GM13976 (cell line): ENCODE data around the gene ZNF385D.
"Not testable (repeated sequence)": the region's sequence is repeated elsewhere in the genome, so short reads cannot be mapped to it uniquely, and the experiment has no call there.

Source experiments
- DNase-seq: peaks from one replicate; pipeline ENCODE4 v3.0.0; 2012; ENCODE audit warnings: low spot score
- CTCF ChIP-seq: IDR thresholded peaks from 2 replicates; pipeline ENCODE4 v1.5.1; 2012; ENCODE audit warnings: borderline replicate concordance, mild to moderate bottlenecking; ENCODE audit not compliant: insufficient read depth; ENCODE audit errors: extremely low read depth, missing control alignments, control extremely low read depth
- in situ Hi-C: fragments of 300-500 bp; cut with MboI; formaldehyde crosslinking; loops from one replicate; pipeline ENCODE4 v1.12.0; 2022; ENCODE audit warnings: low sequenced_read_pairs, mixed read lengths, inconsistent platforms; ENCODE audit not compliant: unreplicated experiment

Gene ZNF385D

DNA sequence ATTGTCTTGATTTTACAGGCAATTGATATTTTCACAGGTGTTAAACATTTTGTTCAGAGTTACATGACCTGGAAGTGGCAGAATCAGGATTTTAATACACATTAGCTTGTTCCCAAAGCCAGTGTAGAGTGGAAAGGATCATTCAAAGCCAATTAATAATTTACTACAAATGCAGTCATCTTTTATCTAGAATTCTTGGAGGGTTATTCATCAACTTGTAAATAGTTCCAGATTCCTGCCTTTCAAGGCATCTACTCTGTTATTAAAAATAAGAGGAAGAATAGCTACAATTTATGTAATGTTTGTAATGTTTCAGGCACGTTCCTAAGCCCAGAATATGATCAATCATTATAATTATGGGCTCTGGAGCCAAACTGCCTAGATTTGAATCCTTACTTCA, 358.5 kb downstream of the ZNF385D start:
- in situ Hi-C loops, result no loop called here
- no peak for TF ChIP-seq CTCF
- no peak for DNase-seq

DNA sequence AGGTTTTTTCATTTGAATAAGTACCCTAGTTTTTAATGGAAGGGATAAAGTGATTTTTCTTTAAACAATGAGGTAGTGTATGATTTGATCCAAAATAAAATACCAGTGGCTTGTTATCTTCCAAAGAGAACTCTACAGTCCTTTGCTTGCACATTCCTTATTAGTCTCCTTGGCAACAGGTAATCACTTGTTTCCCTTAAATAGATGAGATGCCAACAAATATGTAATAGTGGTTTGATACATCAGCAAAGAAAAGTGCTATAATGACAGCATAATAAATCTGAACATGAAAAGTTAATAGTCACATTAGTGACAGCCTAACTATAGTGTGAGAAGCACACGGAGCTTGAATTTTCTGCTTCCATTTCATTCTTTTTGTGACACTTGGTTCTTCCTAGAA, 360.2 kb downstream of the ZNF385D start:
- TF ChIP-seq CTCF, result no peak
- no peak for DNase-seq
- in situ Hi-C loops, result no loop called here

DNA sequence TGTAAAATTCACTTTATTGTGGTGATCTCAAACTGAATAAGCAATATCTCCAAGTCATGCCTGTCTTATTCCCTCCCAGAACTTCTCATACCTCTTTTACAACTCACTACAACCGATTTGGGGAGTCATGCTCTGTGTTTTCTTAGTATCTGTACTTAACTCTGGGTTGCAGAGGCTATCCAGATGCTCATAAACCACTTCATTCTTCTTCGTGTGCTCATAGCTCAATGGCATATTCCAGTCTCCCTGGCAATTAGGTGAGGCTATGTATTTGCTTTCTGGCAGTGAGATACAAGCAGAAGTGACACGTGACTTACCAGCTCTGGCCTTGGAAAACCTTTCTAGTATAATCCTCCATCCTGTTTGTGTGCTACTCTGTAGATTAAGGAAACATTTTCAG, 360.9 kb downstream of the ZNF385D start:
- DNase-seq, result no peak
- no peak for TF ChIP-seq CTCF
- in situ Hi-C loops, result no loop called here

- in situ Hi-C loops, DNase-seq: not testable (repeated sequence)
Observed at GRCh38 chr3:21387142-21387826, 363.7 kb downstream of the ZNF385D start.

- in situ Hi-C loops, DNase-seq: not testable (repeated sequence)
Observed at GRCh38 chr3:21378036-21378435, 373.0 kb downstream of the ZNF385D start.

- TF ChIP-seq CTCF, result no peak
- in situ Hi-C loops, result no loop called here
- DNase-seq, result no peak
Observed at GRCh38 chr3:21377071-21377769, 373.8 kb downstream of the ZNF385D start.

DNA sequence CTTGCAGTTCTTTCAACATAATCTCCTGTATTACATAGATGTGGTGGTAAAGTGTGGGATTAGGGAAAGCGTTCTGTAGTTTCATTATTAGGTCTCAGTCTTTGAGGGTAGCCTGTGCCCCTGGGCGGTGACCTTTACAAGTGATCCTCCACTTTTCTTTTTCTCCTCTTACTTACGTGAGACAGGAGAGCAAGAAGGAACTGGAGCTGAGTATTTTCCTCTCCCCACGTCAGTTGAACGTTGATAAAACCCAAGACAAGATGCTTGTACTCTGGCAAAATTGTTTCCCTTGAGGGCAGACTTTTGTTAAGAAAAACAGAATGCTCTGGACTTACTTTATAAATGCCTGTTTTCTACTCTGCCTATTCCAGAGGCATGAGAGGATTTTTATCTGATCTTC, 378.7 kb downstream of the ZNF385D start:
- TF ChIP-seq CTCF, result no peak
- no peak for DNase-seq
- in situ Hi-C loops, result no loop called here
